ENCODE results near the gene DCLK2. TPM values are rescaled to one million over a fixed set of nuclear protein-coding genes. Genes with fewer than 3 reads are reported as not detected.

Gene DCLK2
- total RNA-seq, 2 donors from 2014 or later, result 3.1 to 3.9 TPM

GRCh38 chr4:150217808-150218207, 139.6 kb downstream of the DCLK2 start:
- H3K9me3 ChIP-seq, result no peaks in the 10 kb centered on the region
- DNase-seq, result no peak
- intact Hi-C loops (cut with DNase I), result loop anchor here (10.0 kb wide), 1 partner anchor 213 kb away; no protein-coding TSS in a partner anchor
- no peak overlapping the region for H3K27ac ChIP-seq
- H3K27me3 ChIP-seq, result no peaks in the 10 kb centered on the region
- no peaks in the 10 kb centered on the region for H3K4me1 ChIP-seq
- no peak overlapping the region for H3K4me3 ChIP-seq
- no peak for TF ChIP-seq CTCF (IDR thresholded peaks at IDR 0.05)
- no peak overlapping the region for H3K9ac ChIP-seq (ENCODE audit: low read depth in 2 of 2, low read length in 2 of 2)
- no peaks in the 10 kb centered on the region for H3K36me3 ChIP-seq

GRCh38 chr4:150218447-150218846, 140.2 kb downstream of the DCLK2 start:
- Histone ChIP-seq H3K27me3 (no peaks in the 10 kb centered on the region), H3K4me3 (no peak overlapping the region), H3K9ac (ENCODE audit: low read depth in 2 of 2, low read length in 2 of 2) (no peak overlapping the region), H3K27ac (no peak overlapping the region), H3K9me3 (no peaks in the 10 kb centered on the region), H3K36me3 (no peaks in the 10 kb centered on the region), H3K4me1 (no peaks in the 10 kb centered on the region)
- no peak for DNase-seq
- no peak for TF ChIP-seq CTCF (IDR thresholded peaks at IDR 0.05)
- intact Hi-C loops (cut with DNase I), result loop anchor here (10.0 kb wide), 1 partner anchor 214 kb away; no protein-coding TSS in a partner anchor

- Histone ChIP-seq H3K27me3 (no peaks in the 10 kb centered on the region), H3K4me1 (no peaks in the 10 kb centered on the region), H3K27ac (no peak overlapping the region), H3K4me3 (no peak overlapping the region), H3K9me3 (no peaks in the 10 kb centered on the region), H3K9ac (ENCODE audit: low read depth in 2 of 2, low read length in 2 of 2) (no peak overlapping the region), H3K36me3 (no peaks in the 10 kb centered on the region)
- intact Hi-C loops (cut with DNase I), result loop anchor here (10.0 kb wide), 1 partner anchor 215 kb away; no protein-coding TSS in a partner anchor
- TF ChIP-seq CTCF (IDR thresholded peaks at IDR 0.05), result no peak
- no peak for DNase-seq
These were observed 141.6 kb downstream of the DCLK2 start for GRCh38 chr4:150219841-150220240.

- H3K9ac ChIP-seq (ENCODE audit: low read depth in 2 of 2, low read length in 2 of 2), result no peak overlapping the region
These were observed 146.8 kb downstream of the DCLK2 start for GRCh38 chr4:150224896-150225591.

GRCh38 chr4:150229520-150229919, 151.3 kb downstream of the DCLK2 start:
- no peaks in the 10 kb centered on the region for H3K36me3 ChIP-seq
- DNase-seq, result no peak
- H3K4me3 ChIP-seq, result no peak overlapping the region
- H3K27ac ChIP-seq, result no peak overlapping the region
- H3K4me1 ChIP-seq, result no peaks in the 10 kb centered on the region
- H3K9ac ChIP-seq (ENCODE audit: low read depth in 2 of 2, low read length in 2 of 2), result no peak overlapping the region
- H3K9me3 ChIP-seq, result no peaks in the 10 kb centered on the region
- no peak for TF ChIP-seq CTCF (IDR thresholded peaks at IDR 0.05)
- no peaks in the 10 kb centered on the region for H3K27me3 ChIP-seq
- intact Hi-C loops (cut with DNase I), result no loop called here

More at GRCh38 chr4:150224896-150225591, 146.8 kb downstream of the DCLK2 start:
- Histone ChIP-seq H3K4me1 (no peaks in the 10 kb centered on the region), H3K36me3 (no peaks in the 10 kb centered on the region), H3K27me3 (no peaks in the 10 kb centered on the region), H3K4me3 (no peak overlapping the region), H3K9me3 (no peaks in the 10 kb centered on the region), H3K27ac (peak overlapping the region; percentile 46)
- no peak for DNase-seq
- TF ChIP-seq CTCF (IDR thresholded peaks at IDR 0.05), result no peak
- intact Hi-C loops (cut with DNase I), result no loop called here

Measured in colonic mucosa (tissue), 4 donors.